Neural cell (in vitro differentiated cells): ENCODE data around the gene CALHM1. TPM values are rescaled to one million over a fixed set of nuclear protein-coding genes. Genes with fewer than 3 reads are reported as not detected.

Experiments
- H2AFZ ChIP-seq: fragments of 200-600, 300-800 bp; sonication (generic), shearing (Covaris generic); 2 replicates; pipeline ENCODE4 v1.6.0; 2014; ENCODE audit warnings: low read depth, mild to moderate bottlenecking, antibody characterized with exemption, low read length, moderate library complexity
- H3F3A ChIP-seq: fragments of 200-600 bp; shearing (Covaris generic); 2 replicates; pipeline ENCODE4 v1.6.1; 2016; ENCODE audit warnings: mild to moderate bottlenecking, moderate library complexity, mixed read lengths, antibody characterized with exemption, low read length; ENCODE audit not compliant: insufficient read depth, poor library complexity, severe bottlenecking
- H3K27ac ChIP-seq: fragments of 200-600, 300-800 bp; sonication (generic), shearing (Covaris generic); 2 replicates; pipeline ENCODE4 v1.5.1; 2014; ENCODE audit warnings: mild to moderate bottlenecking, low read length, moderate library complexity
- H3K27me3 ChIP-seq: fragments of 300-800, 200-600 bp; sonication (generic), shearing (Covaris generic); 2 replicates; pipeline ENCODE4 v1.6.0; 2014; ENCODE audit warnings: mild to moderate bottlenecking, low read depth, low read length, moderate library complexity; ENCODE audit not compliant: insufficient read depth
- H3K36me3 ChIP-seq: fragments of 300-800, 200-600 bp; sonication (generic), shearing (Covaris generic); 2 replicates; pipeline ENCODE4 v1.5.1; 2014; ENCODE audit warnings: mild to moderate bottlenecking, antibody characterized with exemption, low read length, moderate library complexity; ENCODE audit not compliant: insufficient read depth
- H3K4me2 ChIP-seq: fragments of 300-800, 200-600 bp; sonication (generic), shearing (Covaris generic); 2 replicates; pipeline ENCODE4 v1.6.0; 2014; ENCODE audit warnings: mild to moderate bottlenecking, low read length
- H3K4me3 ChIP-seq: fragments of 300-800, 200-600 bp; sonication (generic), shearing (Covaris generic); 2 replicates; pipeline ENCODE4 v1.5.1; 2014; ENCODE audit warnings: mild to moderate bottlenecking, low read length, moderate library complexity
- H3K79me2 ChIP-seq: fragments of 200-600 bp; shearing (Covaris generic); replicated peaks from 2 replicates; pipeline ENCODE4 v1.6.0; 2014; ENCODE audit warnings: mild to moderate bottlenecking, low read length, moderate library complexity; ENCODE audit not compliant: insufficient read depth
- H3K9ac ChIP-seq: fragments of 300-800, 200-600 bp; sonication (generic), shearing (Covaris generic); 2 replicates; pipeline ENCODE4 v1.6.1; 2016; ENCODE audit warnings: mild to moderate bottlenecking, low read length, mixed read lengths
- H3K9me2 ChIP-seq: fragments of 200-600 bp; shearing (Covaris generic); 2 replicates; pipeline ENCODE4 v1.6.1; 2016; ENCODE audit warnings: mild to moderate bottlenecking, low read length, mixed read lengths; ENCODE audit not compliant: insufficient read depth
- H3K9me3 ChIP-seq: fragments of 200-600, 300-800 bp; sonication (generic), shearing (Covaris generic); 2 replicates; pipeline ENCODE4 v1.6.1; 2016; ENCODE audit warnings: mild to moderate bottlenecking, mixed run types, low read length, moderate library complexity, mixed read lengths
- H4K20me1 ChIP-seq: fragments of 200-600 bp; shearing (Covaris generic); 2 replicates; pipeline ENCODE4 v1.6.1; 2016; ENCODE audit warnings: mild to moderate bottlenecking, mixed run types; ENCODE audit not compliant: insufficient read depth
- CTCF ChIP-seq: fragments of 450-650 bp; IDR thresholded peaks from 2 replicates; pipeline ENCODE4 v1.5.1; 2014; ENCODE audit warnings: antibody characterized with exemption, mild to moderate bottlenecking, moderate library complexity; ENCODE audit not compliant: poor library complexity, severe bottlenecking
- EP300 ChIP-seq: fragments of 450-650 bp; conservative IDR thresholded peaks from 2 replicates; pipeline ENCODE4 v1.6.1; 2014; ENCODE audit warnings: antibody characterized with exemption, mild to moderate bottlenecking, moderate library complexity; ENCODE audit not compliant: poor library complexity, severe bottlenecking
- EZH2 ChIP-seq: fragments of 200-600, 300-800 bp; shearing (Covaris generic), sonication (generic); IDR thresholded peaks from 2 replicates; pipeline ENCODE4 v1.6.1; 2014; ENCODE audit warnings: antibody characterized with exemption, low read length, borderline replicate concordance, mild to moderate bottlenecking; ENCODE audit not compliant: insufficient read depth, poor library complexity, severe bottlenecking
- MXI1 ChIP-seq: fragments of 450-650 bp; conservative IDR thresholded peaks from 2 replicates; pipeline ENCODE4 v1.6.1; 2014; ENCODE audit warnings: antibody characterized with exemption, mild to moderate bottlenecking; ENCODE audit not compliant: poor library complexity, severe bottlenecking
- POLR2AphosphoS5 ChIP-seq: IDR thresholded peaks from 2 replicates; pipeline ENCODE4 v1.6.1; 2012
- RAD21 ChIP-seq: fragments of 450-650 bp; conservative IDR thresholded peaks from 2 replicates; pipeline ENCODE4 v1.6.1; 2014; ENCODE audit warnings: antibody characterized with exemption, mild to moderate bottlenecking, moderate library complexity
- REST ChIP-seq: IDR thresholded peaks from 2 replicates; pipeline ENCODE4 v1.6.1; 2012; ENCODE audit warnings: borderline replicate concordance
- SMC3 ChIP-seq: fragments of 450-650 bp; conservative IDR thresholded peaks from 2 replicates; pipeline ENCODE4 v1.6.1; 2014; ENCODE audit warnings: antibody characterized with exemption, mild to moderate bottlenecking, moderate library complexity; ENCODE audit not compliant: poor library complexity
- TAF1 ChIP-seq: IDR thresholded peaks from 2 replicates; pipeline ENCODE4 v1.6.1; 2012; ENCODE audit warnings: low read depth
- polyA minus RNA-seq: library from RNA; depleted of rRNA, polyadenylated mRNA; stranded (reverse); fragments of >200 nt; gene quantifications from 2 replicates; pipeline ENCODE4 v1.2.3, GENCODE V29; 2014
- polyA plus RNA-seq: library from polyadenylated mRNA; depleted of rRNA; stranded (reverse); fragments of >200 nt; gene quantifications from 2 replicates; pipeline ENCODE4 v1.2.3, GENCODE V29; 2014

CALHM1 gene
- not detected in 2 replicates for polyA plus RNA-seq
- not detected in 2 replicates for polyA minus RNA-seq

- no peaks in the 10 kb centered on the region for H3K36me3 ChIP-seq
- no peaks in the 10 kb centered on the region for H3F3A ChIP-seq
- H3K9me2 ChIP-seq, result no peaks in the 10 kb centered on the region
- no peaks in the 10 kb centered on the region for H3K27me3 ChIP-seq
- TF ChIP-seq REST (no peak), EZH2 (no peak), TAF1 (no peak), EP300 (no peak), MXI1 (no peak), SMC3 (no peak), POLR2AphosphoS5 (no peak), RAD21 (no peak), CTCF (no peak)
- no peak within 1 kb of the TSS for H3K27ac ChIP-seq
- no peak within 1 kb of the TSS for H2AFZ ChIP-seq
- no peak within 1 kb of the TSS for H3K4me2 ChIP-seq
- H3K79me2 ChIP-seq, result no peaks in the 10 kb centered on the region
- no peaks in the 10 kb centered on the region for H4K20me1 ChIP-seq
- H3K9ac ChIP-seq, result no peak within 1 kb of the TSS
- H3K9me3 ChIP-seq, result no peaks in the 10 kb centered on the region
- no peak within 1 kb of the TSS for H3K4me3 ChIP-seq
Measured at GRCh38 chr10:103458720-103459119, at the start of gene CALHM1. TSS of gene CALHM1 (minus strand) at chr10:103458900. CDS start at chr10:103458751, 149 bp downstream.

- Histone ChIP-seq H3K9me2 (no peaks in the 10 kb centered on the region), H3F3A (no peaks in the 10 kb centered on the region), H3K9ac (no peak overlapping the region), H2AFZ (no peak overlapping the region), H3K4me2 (no peak overlapping the region), H3K27me3 (no peaks in the 10 kb centered on the region), H3K9me3 (no peaks in the 10 kb centered on the region), H3K27ac (no peak overlapping the region), H4K20me1 (no peaks in the 10 kb centered on the region), H3K79me2 (peaks cover 4% of the 10 kb centered on the region), H3K4me3 (no peak overlapping the region), H3K36me3 (no peaks in the 10 kb centered on the region)
- TF ChIP-seq CTCF (no peak), REST (no peak), MXI1 (no peak), TAF1 (no peak), RAD21 (no peak), POLR2AphosphoS5 (no peak), EZH2 (no peak), EP300 (no peak), SMC3 (no peak)
Measured at GRCh38 chr10:103507235-103508191, 48.8 kb upstream of the CALHM1 start.
